ENCODE results near the gene CSRNP3.
"Not testable (repeated sequence)": the region's sequence is repeated elsewhere in the genome, so short reads cannot be mapped to it uniquely, and the experiment has no call there.

CSRNP3 gene

GRCh38 chr2:165584126-165584654, 114.7 kb downstream of the CSRNP3 start:
- in situ Hi-C loops (cut with MboI; ENCODE audit: low sequenced_read_pairs): no loop called here

GRCh38 chr2:165586019-165586418, 116.5 kb downstream of the CSRNP3 start:
- in situ Hi-C loops (cut with MboI; ENCODE audit: low sequenced_read_pairs): no loop called here

- in situ Hi-C loops (cut with MboI; ENCODE audit: low sequenced_read_pairs): no loop called here
Measured at GRCh38 chr2:165587335-165587938, 117.9 kb downstream of the CSRNP3 start.

GRCh38 chr2:165590999-165591398, 121.5 kb downstream of the CSRNP3 start:
- in situ Hi-C loops (cut with MboI; ENCODE audit: low sequenced_read_pairs): not testable (repeated sequence)

- in situ Hi-C loops (cut with MboI; ENCODE audit: low sequenced_read_pairs): no loop called here
Measured at GRCh38 chr2:165593081-165593480, 123.6 kb downstream of the CSRNP3 start.

GRCh38 chr2:165594231-165594934, 124.9 kb downstream of the CSRNP3 start:
- in situ Hi-C loops (cut with MboI; ENCODE audit: low sequenced_read_pairs): no loop called here

- in situ Hi-C loops (cut with MboI; ENCODE audit: low sequenced_read_pairs): no loop called here
Measured at GRCh38 chr2:165594935-165595255, 125.4 kb downstream of the CSRNP3 start.

- in situ Hi-C loops (cut with MboI; ENCODE audit: low sequenced_read_pairs): no loop called here
Measured at GRCh38 chr2:165596788-165597187, 127.3 kb downstream of the CSRNP3 start.

- in situ Hi-C loops (cut with MboI; ENCODE audit: low sequenced_read_pairs): no loop called here
Measured at GRCh38 chr2:165601065-165601830, 131.8 kb downstream of the CSRNP3 start.

- in situ Hi-C loops (cut with MboI; ENCODE audit: low sequenced_read_pairs): no loop called here
Measured at GRCh38 chr2:165601928-165602521, 132.5 kb downstream of the CSRNP3 start.

- in situ Hi-C loops (cut with MboI; ENCODE audit: low sequenced_read_pairs): no loop called here
Measured at GRCh38 chr2:165609672-165610071, 140.2 kb downstream of the CSRNP3 start.

GRCh38 chr2:165610591-165611029, 141.1 kb downstream of the CSRNP3 start:
- in situ Hi-C loops (cut with MboI; ENCODE audit: low sequenced_read_pairs): no loop called here

GRCh38 chr2:165617741-165618481, 148.4 kb downstream of the CSRNP3 start:
- in situ Hi-C loops (cut with MboI; ENCODE audit: low sequenced_read_pairs): no loop called here

- in situ Hi-C loops (cut with MboI; ENCODE audit: low sequenced_read_pairs): no loop called here
Measured at GRCh38 chr2:165618806-165619205, 149.3 kb downstream of the CSRNP3 start.

GRCh38 chr2:165621086-165621560, 151.6 kb downstream of the CSRNP3 start:
- in situ Hi-C loops (cut with MboI; ENCODE audit: low sequenced_read_pairs): no loop called here

GRCh38 chr2:165623161-165623560, 153.7 kb downstream of the CSRNP3 start:
- in situ Hi-C loops (cut with MboI; ENCODE audit: low sequenced_read_pairs): no loop called here

GRCh38 chr2:165623783-165624469, 154.4 kb downstream of the CSRNP3 start:
- in situ Hi-C loops (cut with MboI; ENCODE audit: low sequenced_read_pairs): no loop called here

GRCh38 chr2:165624470-165624800, 154.9 kb downstream of the CSRNP3 start:
- in situ Hi-C loops (cut with MboI; ENCODE audit: low sequenced_read_pairs): no loop called here

GRCh38 chr2:165627470-165627869, 158.0 kb downstream of the CSRNP3 start:
- in situ Hi-C loops (cut with MboI; ENCODE audit: low sequenced_read_pairs): no loop called here

- in situ Hi-C loops (cut with MboI; ENCODE audit: low sequenced_read_pairs): no loop called here
Measured at GRCh38 chr2:165629776-165630175, 160.3 kb downstream of the CSRNP3 start.
